GM19467 (cell line): ENCODE measurements around the gene ASXL2.
"Not testable (repeated sequence)": the region's sequence is repeated elsewhere in the genome, so short reads cannot be mapped to it uniquely, and the experiment has no call there.

ENCODE experiments used
- ATAC-seq: cut with Tn5 transposase; IDR thresholded peaks from one replicate; pipeline ENCODE4 v1.9.1; 2021; ENCODE audit warnings: mild to moderate bottlenecking, moderate library complexity; ENCODE audit not compliant: unreplicated experiment

The ASXL2 gene

DNA sequence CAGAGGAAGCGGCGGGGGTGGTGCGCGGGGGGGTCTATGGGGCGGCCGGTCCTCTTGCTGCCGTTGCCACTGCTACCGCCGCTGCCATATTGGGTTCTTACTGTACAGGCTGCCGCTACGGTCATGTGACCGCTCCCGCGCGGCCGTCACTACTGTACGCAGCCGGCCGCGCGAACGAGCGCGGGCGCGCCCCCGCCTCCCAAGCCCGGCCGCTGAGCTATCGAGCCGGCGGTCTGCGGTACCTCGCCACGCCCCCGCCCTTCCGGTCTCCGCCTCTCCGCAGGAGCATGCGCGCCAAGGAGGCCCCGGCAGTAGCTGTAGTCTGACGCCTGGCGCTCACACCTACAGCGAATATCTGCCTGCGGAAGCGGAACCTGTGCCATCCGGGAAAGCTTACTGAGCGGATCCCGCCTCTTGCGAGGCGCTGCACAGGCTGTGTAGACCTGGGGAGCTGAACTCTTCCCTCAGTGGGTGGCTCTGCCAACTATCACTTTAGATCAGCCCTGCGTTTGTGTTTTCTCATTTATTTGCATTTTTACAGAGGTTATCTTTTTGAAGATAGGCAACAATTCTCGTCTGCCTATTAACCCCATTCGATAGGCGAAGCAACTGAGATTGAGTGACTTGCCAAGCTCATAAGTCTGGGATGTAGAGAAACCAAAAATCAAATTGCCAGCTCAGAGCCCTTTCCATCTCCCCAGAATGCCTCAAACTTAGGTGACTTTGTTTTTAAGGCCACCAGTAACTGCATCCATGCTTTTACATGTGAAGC, at the start of gene ASXL2:
Gene ASXL2 (minus strand): TSS at position 127 of the 772 bp plus-strand sequence. CDS start 265 bp downstream, outside the sequence.
- peak; percentile 92 for ATAC-seq

DNA sequence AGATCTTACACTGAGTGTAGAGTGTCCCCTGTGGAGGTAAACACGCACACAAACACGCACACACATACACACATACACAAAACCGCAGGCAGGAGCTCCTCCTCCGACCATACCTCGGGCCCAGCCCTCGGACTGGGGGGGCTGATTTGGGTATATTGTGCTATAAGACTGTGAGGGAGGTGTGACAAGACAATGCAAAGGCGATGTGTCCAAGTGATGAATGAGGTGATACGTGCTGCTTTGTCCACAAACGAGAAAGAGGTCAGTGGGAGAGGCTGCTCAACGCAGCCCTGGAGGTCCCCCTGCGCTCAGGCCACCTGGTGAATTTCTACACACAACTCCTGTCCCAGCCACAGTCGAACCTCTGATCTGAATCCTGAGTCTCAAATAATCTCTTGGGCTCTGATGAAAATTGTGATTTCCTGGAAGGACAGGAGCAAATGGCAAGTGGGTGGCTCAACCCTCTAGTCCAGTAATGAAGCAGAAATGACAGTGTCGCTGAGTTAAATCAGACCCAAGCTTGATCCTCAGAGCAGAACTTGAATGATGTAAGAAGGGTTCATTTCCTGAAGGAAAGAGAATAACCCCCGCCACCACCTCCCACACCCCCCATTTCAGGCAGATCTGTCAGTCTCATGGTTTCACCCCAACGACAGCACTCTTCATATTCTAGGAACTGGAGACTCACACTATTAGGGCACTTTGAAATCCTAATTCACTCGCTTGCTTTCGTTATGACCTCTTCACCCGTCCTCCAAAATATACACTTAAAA, 48.9 kb upstream of the ASXL2 start:
- no peak for ATAC-seq

DNA sequence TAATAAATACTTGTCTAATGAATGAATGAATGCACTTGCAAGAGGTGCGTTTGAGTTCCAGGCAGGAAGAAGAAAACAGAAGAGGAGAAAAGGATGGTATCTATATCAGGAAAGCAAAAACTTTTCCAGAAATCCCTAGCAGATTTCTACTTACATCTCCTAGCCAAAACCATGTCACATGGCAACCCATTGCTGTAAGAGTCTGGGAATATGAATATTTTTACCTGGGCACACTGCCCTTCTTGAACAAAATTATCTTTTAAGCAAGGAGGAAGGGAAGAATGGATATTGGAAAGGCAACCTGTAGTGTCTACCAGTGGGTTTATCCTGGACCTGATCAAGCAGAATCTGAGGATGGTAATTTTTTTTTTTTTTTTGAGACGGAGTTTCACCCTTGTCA, 44.2 kb upstream of the ASXL2 start:
- no peak for ATAC-seq

DNA sequence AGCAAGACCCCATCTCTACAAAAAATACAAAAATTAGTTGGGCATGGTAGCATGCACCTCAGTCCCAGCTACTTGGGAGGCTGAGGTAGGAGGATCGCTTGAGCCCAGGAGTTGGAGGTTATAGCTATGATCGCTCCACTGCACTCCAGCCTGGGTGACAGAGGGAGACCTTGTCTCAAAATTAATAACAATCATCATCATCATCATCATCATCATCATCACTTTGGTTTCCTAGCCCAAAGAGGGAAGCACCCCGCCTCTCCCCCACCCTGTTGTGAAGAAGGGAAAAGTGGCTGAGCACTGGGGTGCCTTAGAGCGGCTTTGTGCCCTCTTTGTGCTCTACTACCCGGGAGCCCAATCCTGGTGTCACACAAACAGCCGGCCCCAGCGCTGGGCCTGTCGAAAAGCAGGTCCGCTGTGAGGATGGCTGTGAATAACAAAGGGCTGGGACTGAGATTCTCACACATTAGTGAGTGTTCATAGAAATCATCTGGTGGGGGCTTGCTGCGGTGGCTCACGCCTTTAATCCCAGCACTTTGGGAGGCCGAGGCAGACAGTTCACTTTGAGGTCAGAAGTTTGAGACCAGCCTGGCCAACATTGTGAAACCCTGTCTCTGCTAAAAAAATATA, 42.6 kb upstream of the ASXL2 start:
- ATAC-seq, result no peak

DNA sequence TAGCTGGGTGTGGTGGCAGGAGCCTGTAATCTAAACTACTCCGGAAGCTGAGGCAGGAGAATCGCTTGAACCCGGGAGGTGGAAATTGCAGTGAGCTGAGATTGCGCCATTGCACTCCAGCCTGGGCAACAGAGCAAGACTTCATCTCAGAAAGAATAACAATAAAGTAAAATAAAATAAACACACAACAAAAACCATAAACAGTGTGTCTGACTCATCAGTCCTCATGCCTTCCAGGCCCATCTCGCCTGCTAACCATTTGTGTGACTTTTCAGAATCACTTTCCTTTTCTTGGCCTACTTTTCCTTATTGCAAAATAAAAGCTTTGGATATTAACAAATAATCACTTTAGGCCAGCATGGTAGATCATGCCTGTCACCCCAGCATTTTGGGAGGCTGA, 42.0 kb upstream of the ASXL2 start:
- no peak for ATAC-seq

DNA sequence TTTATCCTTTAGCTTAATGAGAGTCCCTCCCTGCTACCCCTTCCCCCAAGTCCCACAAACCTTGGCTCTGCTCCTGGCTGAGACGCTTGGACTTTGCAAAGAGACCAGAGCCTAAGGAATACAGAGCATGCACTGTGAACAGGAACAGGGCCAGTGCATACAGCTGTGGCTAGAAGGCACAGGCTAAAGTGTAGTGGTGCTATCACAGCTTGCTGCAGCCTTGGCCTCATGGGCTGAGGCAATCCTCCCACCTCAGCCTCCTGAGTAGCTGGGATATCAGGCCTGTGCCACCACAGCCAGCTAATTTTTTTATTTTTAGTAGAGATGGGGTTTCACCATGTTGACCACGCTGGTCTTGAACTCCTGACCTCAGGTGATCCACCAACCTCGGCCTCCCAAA, 39.5 kb upstream of the ASXL2 start:
- no peak for ATAC-seq

DNA sequence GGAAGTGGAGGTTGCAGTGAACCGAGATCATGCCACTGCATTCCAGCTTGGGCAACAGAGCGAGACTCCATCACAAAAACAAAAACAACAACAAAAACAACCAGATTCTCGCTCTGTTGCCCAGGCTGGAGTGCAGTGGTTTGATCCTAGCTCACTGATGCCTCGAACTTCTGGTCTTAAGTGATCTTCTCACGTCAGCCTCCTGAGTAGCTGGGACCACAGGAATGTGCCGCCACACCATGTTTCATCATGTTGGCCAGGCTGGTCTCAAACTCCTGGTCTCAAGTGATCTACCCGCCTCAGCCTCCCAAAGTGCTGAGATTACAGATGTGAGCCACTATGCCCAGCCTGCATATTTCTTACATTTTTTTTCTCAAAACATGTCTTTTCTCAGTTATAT, 39.1 kb upstream of the ASXL2 start:
- not testable (repeated sequence) for ATAC-seq

DNA sequence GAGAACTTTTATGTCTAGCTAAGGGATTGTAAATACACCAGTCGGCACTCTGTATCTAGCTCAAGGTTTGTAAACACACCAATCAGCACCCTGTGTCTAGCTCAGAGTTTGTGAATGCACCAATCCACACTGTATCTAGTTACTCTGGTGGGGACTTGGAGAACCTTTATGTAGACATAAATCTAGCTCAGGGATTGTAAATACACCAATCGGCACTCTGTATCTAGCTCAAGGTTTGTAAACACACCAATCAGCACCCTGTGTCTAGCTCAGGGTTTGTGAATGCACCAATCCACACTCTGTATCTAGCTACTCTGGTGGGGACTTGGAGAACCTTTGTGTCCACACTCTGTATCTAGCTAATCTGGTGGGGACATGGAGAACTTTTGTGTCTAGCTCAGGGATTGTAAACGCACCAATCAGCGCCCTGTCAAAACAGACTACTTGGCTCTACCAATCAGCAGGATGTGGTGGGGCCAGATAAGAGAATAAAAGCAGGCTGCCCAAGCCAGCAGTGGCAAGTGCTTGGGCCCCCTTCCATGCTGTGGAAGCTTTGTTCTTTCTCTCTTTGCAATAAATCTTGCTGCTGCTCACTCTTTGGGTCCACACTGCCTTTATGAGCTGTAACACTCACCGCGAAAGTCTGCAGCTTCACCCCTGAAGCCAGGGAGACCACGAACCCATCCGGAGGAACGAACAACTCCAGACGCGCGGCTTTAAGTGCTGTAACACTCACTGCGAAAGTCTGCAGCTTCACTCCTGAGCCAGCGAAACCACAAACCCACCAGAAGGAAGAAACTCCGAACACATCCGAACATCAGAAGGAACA, 37.9 kb upstream of the ASXL2 start:
- ATAC-seq, result not testable (repeated sequence)

DNA sequence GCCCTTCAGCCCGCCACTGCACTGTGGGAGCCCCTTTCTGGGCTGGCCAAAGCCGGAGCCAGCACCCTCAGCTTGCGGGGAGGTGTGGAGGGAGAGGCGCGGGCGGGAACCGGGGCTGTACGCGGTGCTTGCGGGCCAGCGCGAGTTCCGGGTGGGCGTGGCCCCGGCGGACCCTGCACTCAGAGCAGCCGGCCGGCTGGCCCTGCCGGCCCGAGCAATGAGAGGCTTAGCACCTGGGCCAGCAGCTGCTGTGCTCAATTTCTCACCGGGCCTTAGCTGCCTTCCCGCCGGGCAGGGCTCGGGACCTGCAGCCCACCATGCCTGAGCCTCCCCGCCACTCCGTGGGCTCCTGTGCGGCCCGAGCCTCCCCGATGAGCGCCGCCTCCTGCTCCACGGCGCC, 37.1 kb upstream of the ASXL2 start:
- not testable (repeated sequence) for ATAC-seq

DNA sequence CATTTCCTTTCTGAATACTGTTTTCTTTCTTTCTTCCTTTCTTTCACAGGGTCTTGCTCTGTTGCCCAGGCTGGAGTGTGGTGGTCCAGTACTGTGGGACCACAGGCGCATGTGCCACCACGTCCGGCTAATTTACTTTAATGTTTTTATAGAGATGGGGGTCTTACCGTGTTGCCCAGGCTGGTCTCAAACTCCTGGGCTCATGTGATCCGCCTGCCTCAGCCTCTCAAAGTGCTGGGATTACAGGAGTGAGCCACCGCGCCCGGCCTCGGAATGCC, 35.3 kb upstream of the ASXL2 start:
- ATAC-seq, result not testable (repeated sequence)

DNA sequence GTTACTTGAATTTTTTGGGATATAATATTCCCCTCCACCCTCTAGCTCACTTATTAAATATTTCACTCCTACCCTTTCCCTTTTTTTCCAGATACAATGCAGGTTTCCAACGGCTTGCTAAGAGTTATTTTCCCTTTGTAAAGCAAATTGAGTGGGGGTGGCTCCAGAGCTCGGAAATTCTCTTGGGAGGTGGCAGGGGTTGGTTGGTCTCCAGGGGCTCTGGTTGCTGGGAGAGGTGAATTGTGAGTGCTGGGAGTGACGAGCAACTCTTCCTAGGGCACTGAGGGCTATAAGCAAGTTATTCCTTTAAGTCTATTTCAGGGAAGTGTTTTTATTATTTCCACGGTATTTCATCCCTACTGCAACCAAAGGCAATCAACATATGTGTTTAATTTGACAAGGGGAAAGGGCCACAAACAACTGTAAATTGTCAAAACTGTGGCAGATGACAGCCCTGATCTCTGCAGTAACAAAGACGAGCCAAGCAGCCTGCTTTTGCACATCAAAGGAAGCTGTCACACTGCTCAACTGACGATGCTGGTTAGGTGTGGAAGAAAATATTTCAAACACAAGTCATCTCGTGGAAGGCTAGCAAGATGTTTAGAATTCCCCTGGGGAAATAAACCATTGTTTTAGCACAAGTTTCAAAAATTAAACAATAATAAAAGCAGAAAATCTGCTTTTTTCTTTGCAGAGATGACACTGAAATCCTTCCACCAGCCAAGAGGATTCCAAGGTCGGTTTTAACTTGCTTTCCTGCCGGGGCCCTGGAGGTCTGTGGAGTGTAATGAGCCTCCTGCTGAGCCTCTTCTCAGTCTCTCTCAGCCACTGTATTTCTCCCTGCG, 34.8 kb upstream of the ASXL2 start:
- no peak for ATAC-seq

DNA sequence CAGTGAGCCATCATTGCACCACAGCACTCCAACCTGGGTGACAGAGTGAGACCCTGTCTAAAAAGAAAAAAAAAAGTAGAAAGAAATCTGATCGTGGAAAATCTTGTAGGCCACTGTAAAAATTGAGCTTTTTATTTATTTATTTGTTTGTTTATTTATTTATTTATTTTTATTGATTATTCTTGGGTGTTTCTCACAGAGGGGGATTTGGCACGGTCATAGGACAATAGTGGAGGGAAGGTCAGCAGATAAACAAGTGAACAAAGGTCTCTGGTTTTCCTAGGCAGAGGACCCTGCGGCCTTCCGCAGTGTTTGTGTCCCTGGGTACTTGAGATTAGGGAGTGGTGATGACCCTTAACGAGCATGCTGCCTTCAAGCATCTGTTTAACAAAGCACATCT, 31.3 kb upstream of the ASXL2 start:
- ATAC-seq, result not testable (repeated sequence)

DNA sequence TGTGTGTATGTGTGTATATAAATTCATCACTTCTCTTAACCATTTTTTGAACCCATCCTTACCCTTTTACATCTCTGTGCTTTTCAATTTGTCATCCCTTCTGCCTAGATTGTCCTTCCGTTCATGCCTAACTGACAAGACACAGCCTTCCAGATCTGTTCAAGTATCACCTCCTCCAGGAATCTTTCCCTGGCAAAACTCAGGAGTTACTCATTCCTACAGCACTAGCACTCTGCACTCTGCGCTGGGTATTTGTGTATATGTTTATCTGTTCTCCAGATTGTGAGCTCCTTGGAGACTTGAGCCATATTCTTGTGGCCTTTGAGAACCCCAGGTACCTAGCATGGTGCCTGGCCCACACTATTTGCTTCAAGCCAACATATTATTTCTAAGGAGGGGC, 26.8 kb upstream of the ASXL2 start:
- ATAC-seq, result no peak

DNA sequence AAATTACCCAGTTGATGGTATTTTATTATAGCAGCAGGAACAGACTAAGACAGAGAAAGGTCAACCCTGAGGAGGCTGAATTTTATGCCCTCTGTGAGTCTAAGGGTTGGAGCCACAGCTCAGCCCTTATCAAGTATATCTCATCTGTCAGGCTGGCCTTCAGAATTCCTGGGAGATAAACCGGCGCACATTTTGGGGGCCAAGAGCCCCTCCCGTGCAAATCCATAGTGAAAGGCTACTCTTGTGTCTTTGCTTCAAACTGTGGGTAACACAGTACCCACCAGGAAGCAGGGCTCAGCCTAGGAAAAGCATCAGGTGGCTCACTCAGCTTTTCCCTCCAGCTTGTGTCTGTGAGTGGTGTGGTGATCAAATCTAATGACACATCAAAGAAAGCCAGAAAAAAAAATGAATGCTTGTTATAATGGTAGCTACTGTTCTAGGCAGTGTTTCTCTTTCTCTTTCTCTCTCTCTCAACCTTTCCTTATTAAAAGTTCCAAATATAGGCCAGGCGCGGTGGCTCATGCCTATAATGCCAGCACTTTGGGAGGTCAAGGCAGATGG, 25.0 kb upstream of the ASXL2 start:
- no peak for ATAC-seq

DNA sequence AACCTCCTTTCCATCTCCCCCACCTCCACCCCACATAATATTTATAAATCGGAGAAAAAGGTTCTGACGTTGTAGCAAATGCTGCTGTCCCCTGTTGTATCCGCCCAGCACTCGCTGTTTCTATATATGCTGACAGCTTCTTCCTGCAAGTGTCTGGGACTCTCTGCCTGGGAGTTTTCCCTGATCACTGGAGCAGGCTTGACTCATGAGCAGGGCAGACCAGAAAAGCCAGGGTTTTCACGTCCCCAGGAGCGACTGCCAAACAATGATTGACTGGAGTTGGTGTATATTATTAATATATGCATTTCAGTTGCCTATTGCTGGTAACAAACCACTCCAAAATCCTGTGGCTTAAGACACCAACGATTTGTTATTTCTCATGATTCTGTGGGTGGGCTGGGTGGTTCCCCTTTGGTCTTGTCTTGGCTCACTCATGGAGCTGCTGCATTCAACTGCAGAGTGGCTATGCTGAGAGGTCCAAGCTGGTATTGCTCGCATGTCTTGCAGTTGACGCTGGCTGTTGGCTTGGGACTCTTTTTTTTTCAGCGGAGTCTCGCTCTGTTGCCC, 21.2 kb upstream of the ASXL2 start:
- no peak for ATAC-seq

DNA sequence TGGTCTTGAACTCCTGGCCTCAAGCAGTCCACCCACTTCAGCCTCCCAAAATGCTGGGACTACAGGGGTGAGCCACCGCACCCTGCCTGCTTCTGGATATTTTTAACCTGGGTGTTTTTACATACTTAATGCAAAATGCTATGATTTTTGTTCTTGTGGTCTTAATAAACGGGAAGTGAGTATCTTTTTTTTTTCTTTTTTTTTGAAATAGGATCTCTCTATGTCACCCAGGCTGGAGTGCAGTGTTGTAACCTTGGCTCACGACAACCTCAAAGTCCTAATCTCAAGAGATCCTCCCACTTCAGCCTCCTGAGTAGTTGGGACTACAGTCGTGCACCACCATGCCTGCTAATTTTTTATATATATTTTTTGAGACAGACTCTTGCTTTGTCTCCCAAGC, 19.2 kb upstream of the ASXL2 start:
- ATAC-seq, result no peak

DNA sequence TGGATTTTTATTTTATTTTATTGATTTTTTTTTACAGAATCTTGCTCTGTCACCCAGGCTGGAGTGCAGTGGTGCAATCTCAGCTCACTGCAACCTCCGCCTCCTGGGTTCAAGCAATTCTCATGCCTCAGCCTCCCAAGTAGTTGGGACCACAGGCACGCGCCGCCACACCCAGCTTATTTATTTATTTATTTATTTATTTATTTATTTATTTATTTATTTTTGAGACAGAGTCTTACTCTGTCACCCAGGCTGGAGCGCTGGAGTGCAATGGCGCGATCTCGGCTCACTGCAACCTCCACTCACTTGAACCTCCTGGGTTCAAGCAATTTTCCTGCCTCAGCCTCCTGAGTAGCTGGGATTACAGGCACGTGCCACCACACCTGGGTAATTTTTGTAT, 18.0 kb upstream of the ASXL2 start:
- ATAC-seq, result not testable (repeated sequence)

DNA sequence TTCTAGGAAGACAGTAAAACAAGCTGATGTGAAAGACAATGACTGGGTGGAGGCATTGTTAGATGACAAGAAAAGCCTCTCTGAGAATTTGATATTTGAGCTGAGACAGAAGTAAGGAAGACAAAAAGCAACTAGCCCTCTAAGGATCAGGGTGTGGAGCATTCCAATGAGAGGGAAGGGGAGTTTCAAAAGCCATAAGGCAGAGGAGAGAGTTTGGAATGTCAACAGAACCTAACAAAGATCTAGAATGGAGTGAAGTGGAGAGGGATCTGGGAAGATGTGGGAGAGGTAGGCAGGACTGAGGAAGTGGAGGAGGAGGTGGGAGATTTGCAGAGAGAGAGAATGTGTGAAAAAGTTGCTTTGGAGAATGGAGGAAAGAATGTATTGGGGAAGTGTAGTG, 17.3 kb upstream of the ASXL2 start:
- no peak for ATAC-seq

DNA sequence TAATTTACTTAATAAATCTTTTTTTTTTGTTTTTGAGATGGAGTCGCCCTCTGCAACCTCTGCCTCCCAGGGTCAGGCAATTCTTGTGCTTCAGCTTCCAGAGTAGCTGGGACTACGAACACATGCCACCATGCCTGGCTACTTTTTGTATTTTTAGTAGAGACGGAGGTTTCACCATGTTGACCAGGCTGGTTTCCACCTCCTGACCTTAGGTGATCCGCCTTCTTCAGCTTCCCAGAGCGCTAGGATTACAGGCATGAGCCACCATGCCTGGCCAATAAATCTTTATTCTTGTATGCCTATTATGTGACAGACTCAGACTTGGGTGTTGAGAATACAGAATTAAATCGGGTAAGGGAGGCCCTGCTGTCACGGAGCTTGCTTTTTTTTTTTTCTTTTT, 16.7 kb upstream of the ASXL2 start:
- ATAC-seq, result no peak
